GM19324 (cell line): ENCODE measurements around the gene GPR173.

Experiments used
- ATAC-seq: cut with Tn5 transposase; IDR thresholded peaks from one replicate; pipeline ENCODE4 v1.9.1; 2021; ENCODE audit warnings: mild to moderate bottlenecking, moderate library complexity; ENCODE audit not compliant: unreplicated experiment, low FRiP score

Gene GPR173

GRCh38 chrX:53088136-53088974 lies 39.8 kb downstream of the GPR173 start:
- ATAC-seq: no peak

GRCh38 chrX:53089224-53089842 lies 40.7 kb downstream of the GPR173 start:
- ATAC-seq: no peak

- ATAC-seq: no peak
These were observed 41.3 kb downstream of the GPR173 start for GRCh38 chrX:53089925-53090324.

- no peak for ATAC-seq
These were observed 42.8 kb downstream of the GPR173 start for GRCh38 chrX:53091354-53091753.

- ATAC-seq: no peak
These were observed 44.6 kb downstream of the GPR173 start for GRCh38 chrX:53093177-53093655.

- ATAC-seq: peak; percentile 83
These were observed 45.4 kb downstream of the GPR173 start, which contains the start of gene KANTR for GRCh38 chrX:53093748-53094581. Gene KANTR (plus strand): TSS chrX:53094142. CDS start chrX:53124273, 30,131 bp downstream.

- no peak for ATAC-seq
These were observed 46.0 kb downstream of the GPR173 start for GRCh38 chrX:53094582-53094905.

- no peak for ATAC-seq
These were observed 47.2 kb downstream of the GPR173 start for GRCh38 chrX:53095796-53096195.

- ATAC-seq: no peak
These were observed 66.4 kb downstream of the GPR173 start for GRCh38 chrX:53114864-53115549.

- no peak for ATAC-seq
These were observed 66.9 kb downstream of the GPR173 start for GRCh38 chrX:53115550-53115874.

GRCh38 chrX:53116101-53116500 lies 67.5 kb downstream of the GPR173 start:
- no peak for ATAC-seq

- ATAC-seq: no peak
These were observed 73.4 kb downstream of the GPR173 start for GRCh38 chrX:53122013-53122412.

- ATAC-seq: no peak
These were observed 76.9 kb downstream of the GPR173 start for GRCh38 chrX:53125506-53125905.

- no peak for ATAC-seq
These were observed 77.8 kb downstream of the GPR173 start for GRCh38 chrX:53126377-53126776.

- no peak for ATAC-seq
These were observed 79.6 kb downstream of the GPR173 start for GRCh38 chrX:53128097-53128749.
